Stimulated activated naive B cell treated with anti-CD40 and anti-IgM and Interleukin-4, amounts not matched to agents 10 μg/mL and 1 μg/mL and 100 μg/mL, for 72 hours (primary cell): ENCODE measurements around the gene ATP2B3.

Source experiments
- ATAC-seq, 2 donors: fragments of 150-1000 bp; cut with Tn5 transposase; replicated peaks; 2 replicates each; pipeline ENCODE4 v1.10.0; 2021; ENCODE audit warnings: moderate library complexity in 1 of 2
- DNase-seq: peaks from one replicate; pipeline ENCODE4 v3.0.0; 2021
- H3K27ac Mint-ChIP-seq: one replicate; pipeline ENCODE4 v1.8.0; 2022; ENCODE audit warnings: mild to moderate bottlenecking, mixed read lengths
- H3K27me3 Mint-ChIP-seq, 2 donors: one replicate each; pipeline ENCODE4 v1.8.0; 2022; ENCODE audit warnings: mixed read lengths in 2 of 2
- H3K36me3 Mint-ChIP-seq, 2 donors: one replicate each; pipeline ENCODE4 v1.8.0; 2022; ENCODE audit warnings: mixed read lengths in 2 of 2, mild to moderate bottlenecking in 1 of 2
- H3K4me1 Mint-ChIP-seq, 2 donors: one replicate each; pipeline ENCODE4 v1.8.0; 2022; ENCODE audit warnings: mixed read lengths in 2 of 2, mild to moderate bottlenecking in 1 of 2
- H3K4me3 Mint-ChIP-seq, 2 donors: one replicate each; pipeline ENCODE4 v1.8.0; 2022; ENCODE audit warnings: mild to moderate bottlenecking in 2 of 2, mixed read lengths in 2 of 2, moderate library complexity in 1 of 2
- H3K9me3 Mint-ChIP-seq, 2 donors: one replicate each; pipeline ENCODE4 v1.8.0; 2022; ENCODE audit warnings: mixed read lengths in 2 of 2, mild to moderate bottlenecking in 1 of 2

ATP2B3 gene

GRCh38 chrX:153517423-153517822, at the start of gene ATP2B3:
ATP2B3 (plus strand) TSS chrX:153517642; CDS start chrX:153536248, 18,606 bp downstream.
- H3K27ac Mint-ChIP-seq, result no peak within 1 kb of the TSS
- H3K36me3 Mint-ChIP-seq, result no peaks in the 10 kb centered on the region
- ATAC-seq (no peak), DNase-seq (no peak)
- no peaks in the 10 kb centered on the region for H3K9me3 Mint-ChIP-seq
- peaks cover 24 to 52% of the 10 kb centered on the region in 2 donors for H3K27me3 Mint-ChIP-seq
- peaks cover 5 to 6% of the 10 kb centered on the region in 2 donors for H3K4me1 Mint-ChIP-seq
- peak within 1 kb of the TSS in 1 of 2 donors; percentile 23 for H3K4me3 Mint-ChIP-seq

- no peak overlapping the region for H3K4me3 Mint-ChIP-seq
- no peaks in the 10 kb centered on the region for H3K27me3 Mint-ChIP-seq
- H3K27ac Mint-ChIP-seq, result no peak overlapping the region
- H3K9me3 Mint-ChIP-seq, result no peaks in the 10 kb centered on the region
- peaks cover 11 to 15% of the 10 kb centered on the region in 2 donors for H3K4me1 Mint-ChIP-seq
- DNase-seq (no peak), ATAC-seq (no peak)
- peaks cover 0 to 10% of the 10 kb centered on the region in 2 donors for H3K36me3 Mint-ChIP-seq
Measured at GRCh38 chrX:153468008-153468580, 49.3 kb upstream of the ATP2B3 start.

- Mint-ChIP-seq H3K4me3 (peak overlapping the region; percentile 82 to 85), H3K36me3 (peaks cover 0 to 10% of the 10 kb centered on the region in 2 donors), H3K27me3 (no peaks in the 10 kb centered on the region), H3K4me1 (peaks cover 13 to 15% of the 10 kb centered on the region in 2 donors), H3K27ac (peak overlapping the region; percentile 79), H3K9me3 (no peaks in the 10 kb centered on the region)
- DNase-seq (peak; percentile 8), ATAC-seq (peak; percentile 47 to 52)
Measured at GRCh38 chrX:153469811-153470410, 47.5 kb upstream of the ATP2B3 start.

- Mint-ChIP-seq H3K4me1 (peaks cover 15% of the 10 kb centered on the region in 2 donors), H3K9me3 (no peaks in the 10 kb centered on the region), H3K4me3 (peak within 1 kb of the TSS; percentile 82 to 85), H3K27me3 (no peaks in the 10 kb centered on the region), H3K36me3 (peaks cover 0 to 8% of the 10 kb centered on the region in 2 donors), H3K27ac (peak within 1 kb of the TSS; percentile 79)
- DNase-seq, result peak; percentile 74
- peak; percentile 83 to 88 for ATAC-seq
Measured at GRCh38 chrX:153470411-153471363, 46.8 kb upstream of the ATP2B3 start, which contains the start of gene HAUS7. HAUS7 (minus strand) TSS chrX:153470576; CDS start chrX:153470557, 19 bp downstream.

GRCh38 chrX:153471663-153472280, 45.7 kb upstream of the ATP2B3 start:
- no peak for ATAC-seq
- H3K9me3 Mint-ChIP-seq, result no peaks in the 10 kb centered on the region

GRCh38 chrX:153473126-153473525, 44.3 kb upstream of the ATP2B3 start:
- ATAC-seq, result no peak
- no peak for DNase-seq
- Mint-ChIP-seq H3K9me3 (no peaks in the 10 kb centered on the region), H3K4me3 (peak overlapping the region in 1 of 2 donors; percentile 2), H3K27ac (peak overlapping the region; percentile 39), H3K27me3 (peaks cover 4 to 6% of the 10 kb centered on the region in 2 donors), H3K4me1 (peaks cover 0 to 8% of the 10 kb centered on the region in 2 donors), H3K36me3 (no peaks in the 10 kb centered on the region)

More at GRCh38 chrX:153471663-153472280, 45.7 kb upstream of the ATP2B3 start:
- Mint-ChIP-seq H3K27me3 (peaks cover 0 to 4% of the 10 kb centered on the region in 2 donors), H3K4me3 (no peak overlapping the region), H3K27ac (no peak overlapping the region), H3K4me1 (peaks cover 9 to 15% of the 10 kb centered on the region in 2 donors), H3K36me3 (peaks cover 0 to 8% of the 10 kb centered on the region in 2 donors)
- DNase-seq, result no peak

- no peak for DNase-seq
- H3K9me3 Mint-ChIP-seq, result no peaks in the 10 kb centered on the region
- H3K27ac Mint-ChIP-seq, result no peak overlapping the region
- H3K4me1 Mint-ChIP-seq, result peaks cover 0 to 4% of the 10 kb centered on the region in 2 donors
- peaks cover 4 to 10% of the 10 kb centered on the region in 2 donors for H3K27me3 Mint-ChIP-seq
- no peak for ATAC-seq
- H3K4me3 Mint-ChIP-seq, result peak overlapping the region; percentile 67
- no peaks in the 10 kb centered on the region for H3K36me3 Mint-ChIP-seq
Measured at GRCh38 chrX:153474266-153474665, 43.2 kb upstream of the ATP2B3 start.

- Mint-ChIP-seq H3K36me3 (no peaks in the 10 kb centered on the region), H3K27ac (no peak overlapping the region), H3K4me1 (peaks cover 0 to 4% of the 10 kb centered on the region in 2 donors), H3K9me3 (no peaks in the 10 kb centered on the region), H3K4me3 (peak overlapping the region in 1 of 2 donors; percentile 43), H3K27me3 (peaks cover 4 to 10% of the 10 kb centered on the region in 2 donors)
- DNase-seq, result peak; percentile 8
- no peak for ATAC-seq
Measured at GRCh38 chrX:153474718-153475117, 42.7 kb upstream of the ATP2B3 start.

- H3K4me3 Mint-ChIP-seq, result peak overlapping the region; percentile 43 to 44
- no peaks in the 10 kb centered on the region for H3K36me3 Mint-ChIP-seq
- H3K27ac Mint-ChIP-seq, result no peak overlapping the region
- DNase-seq (no peak), ATAC-seq (no peak)
- H3K27me3 Mint-ChIP-seq, result peaks cover 4 to 10% of the 10 kb centered on the region in 2 donors
- no peaks in the 10 kb centered on the region for H3K9me3 Mint-ChIP-seq
- H3K4me1 Mint-ChIP-seq, result peaks cover 0 to 4% of the 10 kb centered on the region in 2 donors
Measured at GRCh38 chrX:153475271-153475670, 42.2 kb upstream of the ATP2B3 start.

GRCh38 chrX:153475751-153476281, 41.6 kb upstream of the ATP2B3 start:
- Mint-ChIP-seq H3K4me3 (peak overlapping the region in 1 of 2 donors; percentile 50), H3K27ac (peak overlapping the region; percentile 47), H3K27me3 (peaks cover 4 to 10% of the 10 kb centered on the region in 2 donors), H3K36me3 (no peaks in the 10 kb centered on the region), H3K4me1 (peaks cover 0 to 4% of the 10 kb centered on the region in 2 donors), H3K9me3 (no peaks in the 10 kb centered on the region)
- DNase-seq (no peak), ATAC-seq (no peak)

GRCh38 chrX:153476666-153477363, 40.6 kb upstream of the ATP2B3 start:
- no peak for DNase-seq
- Mint-ChIP-seq H3K4me1 (peaks cover 0 to 4% of the 10 kb centered on the region in 2 donors), H3K4me3 (no peak overlapping the region), H3K27me3 (peaks cover 4 to 10% of the 10 kb centered on the region in 2 donors), H3K36me3 (no peaks in the 10 kb centered on the region), H3K27ac (no peak overlapping the region), H3K9me3 (no peaks in the 10 kb centered on the region)
- no peak for ATAC-seq

GRCh38 chrX:153477364-153477857, 40.0 kb upstream of the ATP2B3 start:
- Mint-ChIP-seq H3K4me3 (no peak overlapping the region), H3K36me3 (no peaks in the 10 kb centered on the region), H3K27ac (no peak overlapping the region), H3K27me3 (peaks cover 4 to 10% of the 10 kb centered on the region in 2 donors), H3K4me1 (peaks cover 0 to 4% of the 10 kb centered on the region in 2 donors), H3K9me3 (no peaks in the 10 kb centered on the region)
- ATAC-seq, result no peak
- DNase-seq, result no peak

- Mint-ChIP-seq H3K9me3 (no peaks in the 10 kb centered on the region), H3K27me3 (peaks cover 4 to 10% of the 10 kb centered on the region in 2 donors), H3K4me1 (peaks cover 0 to 4% of the 10 kb centered on the region in 2 donors), H3K36me3 (no peaks in the 10 kb centered on the region), H3K27ac (no peak overlapping the region), H3K4me3 (no peak overlapping the region)
- DNase-seq (no peak), ATAC-seq (no peak)
Measured at GRCh38 chrX:153477901-153478300, 39.5 kb upstream of the ATP2B3 start.
